ENCODE results near the gene SRD5A2.
A peak's percentile ranks its signal among the peaks of the same experiment; 100 is the strongest.
"Not testable (repeated sequence)": the region's sequence is repeated elsewhere in the genome, so short reads cannot be mapped to it uniquely, and the experiment has no call there.

Gene SRD5A2

DNA sequence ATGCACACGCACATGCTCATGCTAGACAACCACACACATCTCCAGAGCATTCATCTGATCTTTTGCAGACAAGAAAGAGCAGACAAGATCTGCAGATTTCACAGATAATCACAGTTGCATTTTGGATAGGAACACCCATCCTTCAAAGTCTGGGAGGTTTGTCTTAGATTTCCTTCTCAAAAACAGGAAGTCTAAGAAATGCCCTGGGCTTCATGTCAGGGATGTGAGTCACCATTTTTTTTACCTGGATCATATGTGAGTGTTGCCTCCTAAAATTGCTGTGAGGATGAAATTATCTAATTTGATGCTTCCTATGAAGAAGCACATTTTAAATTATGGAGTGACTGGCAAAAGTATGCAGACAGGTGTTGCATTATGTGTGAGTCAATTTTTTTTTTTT lies 46.1 kb downstream of the SRD5A2 start:
- H3K4me3 ChIP-seq (ENCODE audit: low read depth, low read length): no peak overlapping the region

DNA sequence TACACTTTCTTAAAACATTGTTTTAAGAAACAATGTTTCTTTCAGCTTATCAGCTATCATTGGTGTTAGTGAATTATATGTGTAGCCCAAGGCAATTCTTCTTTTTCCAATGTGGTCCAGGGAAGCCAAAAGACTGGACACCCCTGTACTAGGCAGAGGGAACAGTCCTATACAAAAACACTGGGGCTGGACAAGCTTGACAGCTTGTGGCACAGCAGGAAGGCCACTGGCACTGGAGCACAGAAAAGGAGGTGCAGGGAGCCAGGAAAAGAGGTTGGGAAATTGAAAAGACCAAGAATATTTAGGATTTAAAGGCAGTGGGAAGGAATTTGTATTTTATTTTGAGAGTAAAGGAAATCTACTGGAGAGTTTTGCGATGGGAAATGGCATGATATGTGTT lies 47.7 kb downstream of the SRD5A2 start:
- no peak overlapping the region for H3K4me3 ChIP-seq (ENCODE audit: low read depth, low read length)

DNA sequence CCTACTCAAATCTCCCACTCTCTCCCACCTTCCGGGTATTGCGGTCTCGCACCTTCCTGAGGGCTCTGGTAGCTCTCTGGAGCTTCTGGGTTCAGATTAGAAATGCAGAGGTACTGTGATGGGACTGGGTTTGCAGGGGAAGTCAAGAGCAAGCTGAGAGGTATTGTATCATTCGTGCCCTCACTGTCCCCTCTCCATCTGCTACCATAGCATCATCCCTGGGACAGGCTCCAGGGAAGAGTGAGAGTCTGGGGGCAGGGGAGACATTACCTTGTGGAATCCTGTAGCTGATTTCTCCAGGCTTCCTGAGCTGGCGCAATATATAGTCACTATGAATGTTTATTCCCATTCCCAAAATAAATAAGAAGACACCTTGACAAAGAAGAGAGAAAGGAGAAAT lies 49.6 kb downstream of the SRD5A2 start:
- no peak overlapping the region for H3K4me3 ChIP-seq (ENCODE audit: low read depth, low read length)

DNA sequence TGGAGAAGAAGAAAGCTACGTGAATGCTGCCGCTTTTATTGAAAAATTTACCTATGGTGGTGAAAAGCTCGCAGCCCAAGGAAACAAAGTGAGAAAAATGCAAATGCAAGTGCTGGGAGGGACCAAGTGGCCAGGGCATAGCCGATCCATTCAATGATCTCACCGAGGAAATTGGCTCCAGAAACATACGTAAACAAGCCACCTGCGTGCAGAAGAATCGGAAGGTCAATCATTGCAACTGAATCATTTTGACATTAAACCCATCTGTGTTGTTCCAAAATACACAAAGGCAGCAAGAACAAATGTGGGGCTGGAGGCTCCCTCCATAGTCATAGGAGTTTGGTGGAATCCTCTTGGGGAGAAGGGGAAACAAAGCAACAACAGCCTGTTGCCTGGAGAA lies 51.5 kb downstream of the SRD5A2 start:
- H3K4me3 ChIP-seq (ENCODE audit: low read depth, low read length): no peak overlapping the region

DNA sequence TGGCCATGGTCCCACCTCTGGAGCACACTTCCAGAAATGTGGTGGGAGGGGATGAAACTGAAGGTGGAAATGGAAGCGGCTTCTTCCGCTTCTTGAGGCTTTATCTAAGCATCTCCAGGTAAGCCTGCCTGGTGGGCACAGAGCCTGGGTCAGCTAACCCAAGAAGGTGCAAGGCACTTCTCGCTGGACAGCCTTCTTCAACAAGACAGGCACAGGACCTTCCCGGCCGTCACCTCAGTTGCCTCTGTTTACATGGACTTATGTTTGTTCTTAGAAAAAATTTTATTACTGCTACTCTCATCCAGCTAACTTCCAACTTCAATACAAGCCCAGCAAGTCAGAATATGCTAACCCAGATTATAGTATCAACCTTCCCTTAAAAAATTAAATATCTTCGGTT lies 51.9 kb downstream of the SRD5A2 start:
- H3K4me3 ChIP-seq (ENCODE audit: low read depth, low read length): no peak overlapping the region

DNA sequence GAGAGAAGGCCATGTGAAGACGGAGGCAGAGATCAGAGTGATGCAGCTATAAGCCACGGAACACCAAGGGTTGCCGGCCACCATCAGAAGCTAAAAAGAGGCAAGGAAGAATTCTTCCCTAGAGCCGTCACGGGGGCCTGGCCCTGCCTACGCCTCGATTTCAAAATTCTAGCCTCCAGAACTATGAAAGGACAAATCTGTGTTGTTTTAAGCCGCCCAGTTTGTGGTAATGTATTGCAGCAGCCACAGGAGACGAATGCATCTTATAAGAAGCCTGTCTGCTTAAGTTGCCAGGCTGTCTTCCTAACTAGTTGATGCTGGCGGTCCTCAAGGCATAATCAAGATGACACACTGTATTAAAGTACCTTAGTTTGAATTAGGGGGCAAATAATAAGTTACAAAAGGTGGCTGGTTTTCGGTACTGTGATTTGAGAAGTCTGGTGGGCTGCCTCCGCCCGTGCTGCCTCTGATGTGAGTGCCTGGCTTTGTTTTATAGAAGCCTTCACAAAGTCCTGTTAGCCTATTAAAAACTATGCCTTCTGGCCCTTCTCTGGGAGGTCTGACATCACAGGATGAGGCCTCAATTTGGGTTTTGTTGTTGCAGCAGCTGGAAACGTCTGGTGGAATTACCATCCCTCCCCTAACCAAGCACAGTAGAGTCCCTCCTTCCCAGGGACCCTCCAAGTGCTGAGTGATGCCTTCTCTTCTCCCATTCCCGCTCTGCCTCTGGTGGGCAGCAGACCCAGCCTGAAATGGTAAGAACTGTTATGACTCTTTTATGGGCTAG lies 53.6 kb downstream of the SRD5A2 start:
- no peak overlapping the region for H3K4me3 ChIP-seq (ENCODE audit: low read depth, low read length)

DNA sequence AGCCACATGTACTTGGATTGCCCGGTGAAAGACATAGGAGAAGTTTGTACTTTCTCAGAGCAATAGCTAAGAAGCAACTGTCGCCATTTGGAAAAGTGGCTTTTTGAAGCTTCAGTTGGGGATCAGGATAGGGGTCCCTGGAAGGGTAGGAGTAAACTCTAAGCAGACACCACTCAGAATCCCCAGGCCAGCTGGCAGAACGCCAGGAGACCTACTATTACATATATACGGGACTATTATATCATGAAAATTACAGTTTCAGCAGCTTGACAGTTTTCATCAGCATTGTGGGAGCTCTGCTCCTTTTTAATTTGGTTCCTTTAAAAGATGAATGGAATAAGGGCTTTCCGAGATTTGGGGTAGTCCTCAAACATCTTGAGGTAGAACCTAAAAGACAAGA lies 54.9 kb downstream of the SRD5A2 start:
- no peak overlapping the region for H3K4me3 ChIP-seq (ENCODE audit: low read depth, low read length)

DNA sequence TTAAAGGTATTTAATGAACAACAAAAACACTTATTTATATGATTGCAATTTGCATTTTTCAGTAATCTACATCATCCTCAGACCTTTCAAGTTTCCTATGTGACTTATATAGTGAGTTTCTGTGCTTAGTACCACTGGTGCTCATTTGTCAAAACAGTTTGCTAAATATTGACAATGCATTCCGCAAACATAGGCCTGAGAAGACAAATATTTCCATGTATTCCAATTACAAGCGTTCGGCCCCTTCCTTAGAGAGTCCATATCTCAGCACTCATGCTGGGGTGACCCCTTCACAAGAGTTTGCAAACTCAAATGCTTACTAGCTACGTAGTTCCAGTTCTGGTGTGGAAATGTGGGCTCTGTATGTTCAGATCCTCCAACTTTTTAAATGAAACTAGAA lies 56.1 kb downstream of the SRD5A2 start:
- no peak overlapping the region for H3K4me3 ChIP-seq (ENCODE audit: low read depth, low read length)

DNA sequence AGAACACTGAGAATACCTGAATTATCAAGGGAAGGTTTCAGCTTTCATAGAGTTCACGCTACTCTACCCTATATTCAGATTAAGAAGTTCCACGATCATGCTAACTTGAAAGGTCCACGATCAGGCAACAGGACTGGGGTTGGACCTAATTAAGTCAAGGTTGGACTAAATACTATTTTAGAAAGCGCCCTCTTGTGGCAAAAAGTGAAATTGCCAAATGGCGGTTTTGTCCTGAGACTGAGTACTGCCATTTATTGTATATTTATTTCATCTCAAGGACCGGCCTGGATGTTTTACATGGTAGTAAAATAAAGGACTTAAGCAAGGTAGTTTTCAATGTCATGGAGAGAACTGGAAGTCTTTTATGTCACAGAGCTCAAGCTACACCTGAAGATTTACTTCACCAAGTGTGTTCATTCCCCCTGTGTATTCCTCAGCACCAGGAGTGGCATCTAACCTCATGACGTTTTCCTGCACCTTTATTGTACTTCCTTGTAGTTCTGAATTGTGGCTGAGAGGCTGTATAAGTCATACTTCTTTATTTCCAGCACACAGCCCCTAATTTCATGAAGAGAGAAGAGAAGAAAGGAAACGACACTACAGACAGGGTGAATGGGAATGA lies 56.8 kb downstream of the SRD5A2 start:
- H3K4me3 ChIP-seq (ENCODE audit: low read depth, low read length): no peak overlapping the region

DNA sequence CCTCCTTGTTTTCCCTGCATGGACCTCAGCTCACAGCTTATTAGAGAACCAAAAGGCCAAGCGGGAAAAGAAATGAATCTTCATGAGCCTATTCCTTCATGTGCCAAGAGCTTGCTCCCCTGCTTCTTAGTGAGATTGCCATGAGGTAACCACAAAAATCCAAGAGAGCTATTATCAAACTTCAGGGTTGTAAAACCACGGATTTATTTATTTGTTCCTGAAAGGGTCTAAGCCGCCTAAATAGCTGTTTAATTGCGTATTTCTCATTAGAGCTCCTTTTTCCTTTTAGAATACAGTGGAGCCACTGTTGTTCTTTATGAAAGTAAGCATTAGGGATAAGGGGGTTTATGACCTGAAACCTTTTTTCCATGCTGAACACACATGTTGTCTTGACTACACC lies 58.0 kb downstream of the SRD5A2 start:
- no peak overlapping the region for H3K4me3 ChIP-seq (ENCODE audit: low read depth, low read length)

DNA sequence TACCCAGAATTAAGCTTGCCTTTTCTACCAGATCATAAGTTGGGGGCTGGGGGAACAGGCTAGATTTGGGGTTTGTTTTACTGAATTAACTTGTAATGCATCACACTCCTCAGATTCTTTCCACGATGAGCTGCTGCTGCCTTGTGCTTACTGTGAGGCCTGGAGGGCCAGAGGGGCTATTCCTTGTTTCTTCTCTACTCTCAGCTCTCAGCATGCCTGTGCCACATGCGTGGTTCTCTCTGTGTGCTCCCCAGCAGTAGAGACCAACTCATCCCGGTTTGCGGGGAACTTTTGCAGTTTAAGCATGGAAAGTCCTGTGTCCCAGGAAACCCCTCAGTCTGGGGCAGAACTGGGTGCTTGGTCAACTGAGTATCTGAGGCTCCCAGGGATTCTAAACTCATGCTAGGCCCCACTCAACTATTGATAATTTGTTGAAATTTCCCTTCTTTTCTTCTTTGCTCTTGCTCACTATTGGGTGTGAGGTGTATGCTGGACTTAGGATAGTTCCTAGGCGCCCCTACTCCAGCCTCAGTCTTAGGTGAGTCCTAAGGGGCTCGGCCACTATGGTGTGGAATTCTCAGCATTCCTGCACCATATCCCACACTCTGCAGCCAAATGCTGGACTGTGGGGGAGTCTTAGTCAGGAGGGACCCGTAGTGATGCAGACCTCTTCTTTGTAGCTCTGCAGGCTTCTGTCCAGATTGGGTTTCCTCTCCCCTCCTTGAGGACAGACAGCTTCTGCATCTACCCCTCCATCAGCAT lies 63.1 kb downstream of the SRD5A2 start:
- no peak overlapping the region for H3K4me3 ChIP-seq (ENCODE audit: low read depth, low read length)

DNA sequence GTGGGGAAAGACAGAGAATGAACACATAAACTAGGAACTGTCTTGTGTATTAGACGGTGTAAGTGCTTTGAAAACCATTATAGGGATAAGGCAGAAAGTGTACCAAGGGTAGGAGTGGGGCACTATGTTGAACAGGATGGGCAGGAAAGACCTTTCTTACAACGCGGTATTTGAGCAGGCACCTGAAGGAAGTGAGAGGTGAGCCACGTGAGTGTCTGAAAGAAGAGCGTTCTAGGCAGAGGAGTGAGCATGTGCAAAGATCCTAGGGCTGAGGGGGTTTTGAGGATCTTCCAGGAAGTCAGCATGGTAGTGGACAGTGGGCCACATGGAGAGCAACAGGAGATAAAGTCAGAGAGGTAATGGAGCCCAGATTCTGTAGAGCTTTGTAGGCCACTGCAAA lies 65.2 kb downstream of the SRD5A2 start:
- no peak overlapping the region for H3K4me3 ChIP-seq (ENCODE audit: low read depth, low read length)

DNA sequence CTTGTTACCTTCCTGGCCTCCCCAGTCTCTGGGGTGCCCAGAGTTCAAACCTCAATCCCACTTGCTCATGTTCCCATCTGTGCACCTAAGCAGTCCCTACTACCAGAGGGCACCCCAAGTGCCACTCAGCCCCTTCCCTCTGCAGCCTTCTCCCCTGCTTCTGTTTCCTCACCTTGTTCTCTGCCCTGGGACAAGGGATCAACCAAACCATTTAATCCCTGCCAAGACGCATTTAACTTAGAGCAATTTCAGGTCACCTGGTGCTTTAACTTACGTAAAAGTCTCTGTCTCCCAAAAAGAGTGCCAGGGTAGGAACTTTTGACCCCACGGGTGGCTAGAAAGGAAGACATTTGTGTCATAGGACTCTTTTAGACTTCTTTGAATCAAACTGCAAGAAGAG lies 67.2 kb downstream of the SRD5A2 start:
- H3K4me3 ChIP-seq (ENCODE audit: low read depth, low read length): no peak overlapping the region

DNA sequence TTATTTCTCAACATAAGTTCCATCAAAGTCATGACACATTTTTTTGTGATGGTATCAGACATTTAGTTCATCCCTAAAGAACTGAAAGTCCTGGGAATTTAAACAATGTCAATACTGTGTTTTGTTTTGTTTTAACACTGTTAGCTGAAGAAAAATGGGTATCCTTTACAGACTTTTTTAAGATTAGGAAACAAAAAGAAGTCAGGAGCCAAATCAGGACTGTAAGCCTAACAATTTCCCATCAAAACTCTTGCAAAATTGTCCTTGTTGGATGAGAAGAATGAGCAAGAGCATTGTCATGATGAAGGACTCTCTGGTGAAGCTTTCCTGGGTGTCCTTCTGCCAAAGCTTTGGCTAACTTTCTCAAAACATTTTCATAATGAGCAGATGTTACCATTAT lies 69.4 kb downstream of the SRD5A2 start:
- no peak overlapping the region for H3K4me3 ChIP-seq (ENCODE audit: low read depth, low read length)

DNA sequence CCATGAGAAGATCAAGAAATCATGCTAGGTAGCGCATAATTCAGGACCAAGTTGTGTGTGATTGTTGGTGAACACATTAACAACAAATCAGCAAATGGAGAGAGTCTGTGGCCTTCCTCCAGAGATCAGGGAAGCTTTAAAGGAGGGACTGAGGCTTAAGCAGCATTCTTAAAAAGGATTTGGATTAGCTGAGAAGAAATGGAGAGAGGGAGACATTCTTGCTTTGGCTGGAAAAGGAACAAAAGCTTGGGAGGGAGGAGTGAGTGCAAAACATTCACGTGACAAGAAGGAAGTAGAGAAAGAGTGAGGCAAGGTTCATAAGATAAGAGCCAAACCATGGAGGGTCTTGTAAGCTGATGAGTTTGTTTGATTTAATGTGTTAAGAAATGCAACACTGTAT lies 75.6 kb downstream of the SRD5A2 start:
- H3K4me3 ChIP-seq (ENCODE audit: low read depth, low read length): no peak overlapping the region

DNA sequence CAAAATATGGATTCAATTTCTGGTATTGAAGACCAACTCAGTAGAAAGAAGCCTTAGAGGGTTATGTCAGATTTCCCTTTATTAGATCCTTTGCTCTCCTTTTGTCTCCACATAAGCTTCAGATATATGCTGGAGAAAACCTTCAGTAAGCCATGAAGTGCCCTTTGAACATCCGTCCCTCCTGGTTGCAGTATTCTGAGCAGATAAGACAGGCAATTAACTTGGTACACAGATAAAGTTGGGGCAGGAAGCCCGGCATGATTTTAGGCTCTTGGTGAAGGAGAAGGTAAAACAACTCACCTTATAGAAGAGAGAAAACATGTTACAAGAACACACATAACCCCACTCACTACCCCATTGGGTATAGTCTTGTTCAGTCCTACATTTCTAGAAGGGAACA lies 76.4 kb downstream of the SRD5A2 start:
- no peak overlapping the region for H3K4me3 ChIP-seq (ENCODE audit: low read depth, low read length)

DNA sequence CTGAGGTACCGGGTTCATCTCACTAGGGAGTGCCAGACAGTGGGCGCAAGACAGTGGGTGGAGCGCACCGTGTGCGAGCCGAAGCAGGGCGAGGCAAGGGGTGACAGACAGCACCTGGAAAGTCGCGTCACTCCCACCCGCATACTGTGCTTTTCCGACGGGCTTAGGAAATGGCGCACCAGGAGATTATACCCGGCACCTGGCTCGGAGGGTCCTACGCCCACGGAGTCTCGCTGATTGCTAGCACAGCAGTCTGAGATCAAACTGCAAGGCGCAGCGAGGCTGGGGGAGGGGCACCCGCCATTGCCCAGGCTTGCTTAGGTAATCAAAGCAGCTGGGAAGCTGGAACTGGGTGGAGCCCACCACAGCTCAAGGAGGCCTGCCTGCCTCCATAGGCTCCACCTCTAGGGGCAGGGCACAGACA lies 84.3 kb downstream of the SRD5A2 start:
- H3K4me3 ChIP-seq (ENCODE audit: low read depth, low read length): peak overlapping the region; percentile 55

DNA sequence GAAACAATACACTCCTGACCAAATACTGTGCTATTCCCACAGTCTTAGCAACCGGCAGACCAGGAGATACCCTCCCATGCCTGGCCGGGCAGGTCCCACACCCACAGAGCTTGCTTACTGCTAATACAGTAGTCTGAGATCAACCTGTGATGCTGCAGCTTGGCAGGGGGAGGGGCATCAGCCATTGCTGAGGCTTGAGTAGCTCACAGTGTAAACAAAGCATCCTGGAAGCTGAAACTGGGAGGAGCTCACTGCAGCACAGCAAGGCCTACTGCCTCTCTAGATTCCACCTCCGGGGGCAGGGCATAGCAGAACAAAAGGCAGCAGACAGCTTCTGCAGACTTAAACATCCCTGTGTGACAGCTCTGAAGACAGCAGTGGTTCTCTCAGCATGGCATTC lies 91.4 kb downstream of the SRD5A2 start:
- H3K4me3 ChIP-seq (ENCODE audit: low read depth, low read length): not testable (repeated sequence)

DNA sequence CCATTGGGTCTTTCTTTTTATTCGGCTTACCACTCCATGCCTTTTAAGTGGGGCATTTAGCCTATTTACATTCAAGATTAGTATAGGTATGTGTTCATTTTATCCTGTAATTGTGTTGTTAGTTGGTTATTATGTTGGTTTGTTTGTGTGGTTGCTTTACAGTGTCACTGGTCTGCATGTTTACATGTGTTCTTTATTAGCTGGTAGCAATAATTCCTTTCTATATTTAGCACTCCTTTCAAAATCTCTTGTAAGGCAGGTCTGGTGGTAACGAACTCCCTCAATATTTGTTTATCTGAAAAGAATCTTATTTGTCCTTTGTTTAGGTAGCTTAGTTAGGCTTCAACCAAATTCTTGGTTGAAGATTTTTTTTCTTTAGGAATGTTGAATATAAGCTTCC lies 97.5 kb downstream of the SRD5A2 start:
- H3K4me3 ChIP-seq (ENCODE audit: low read depth, low read length): no peak overlapping the region

DNA sequence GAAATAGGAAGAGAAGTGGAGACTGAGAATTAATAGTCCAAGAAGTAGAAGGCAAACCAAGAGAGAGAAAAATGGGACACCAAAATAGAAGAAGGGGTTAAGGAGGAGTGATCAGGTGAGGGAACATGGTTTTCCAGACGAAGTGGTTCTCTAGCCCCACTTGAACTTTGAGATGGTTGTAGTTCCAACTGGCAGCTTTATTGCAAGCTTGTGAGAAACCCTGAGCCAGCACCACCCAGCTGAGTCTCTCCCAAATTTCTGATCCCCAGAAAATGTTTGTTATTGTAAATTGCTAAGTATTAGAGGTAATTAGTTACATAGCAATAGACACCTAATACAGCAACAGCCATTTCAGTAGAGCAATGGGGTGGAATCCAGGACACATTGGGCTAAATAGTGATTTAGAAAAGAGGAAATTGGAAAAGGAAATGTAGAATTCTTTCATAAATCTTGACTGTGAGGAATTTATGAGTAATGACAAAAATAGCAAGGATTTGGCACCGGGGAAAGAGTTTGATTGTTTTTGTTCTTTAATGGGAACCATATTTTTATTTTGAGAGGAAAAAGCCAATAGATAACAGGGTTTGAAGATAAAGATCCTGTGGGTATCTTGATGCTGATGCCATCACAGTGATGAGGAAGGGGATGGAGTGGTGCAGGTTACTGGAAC lies 104.1 kb downstream of the SRD5A2 start:
- H3K4me3 ChIP-seq (ENCODE audit: low read depth, low read length): no peak overlapping the region

DNA sequence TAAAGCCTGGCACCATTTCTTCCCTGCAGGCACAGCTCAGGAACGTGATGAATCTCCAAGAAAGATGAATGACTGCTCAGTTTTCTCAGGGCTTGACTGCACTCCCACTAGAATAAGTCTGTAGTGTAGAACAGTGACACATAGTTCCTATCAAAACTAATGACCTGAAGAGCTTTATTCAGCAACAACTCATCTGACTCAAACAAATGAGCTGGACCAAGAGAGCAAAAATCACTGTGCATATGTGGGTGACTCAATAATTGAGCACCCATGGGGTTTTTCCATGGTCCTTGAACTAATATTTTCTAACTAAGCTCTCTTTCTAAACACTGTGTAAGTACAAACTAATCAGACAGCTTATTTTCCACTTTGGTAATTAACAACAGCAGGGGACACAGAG lies 105.0 kb downstream of the SRD5A2 start:
- no peak overlapping the region for H3K4me3 ChIP-seq (ENCODE audit: low read depth, low read length)

DNA sequence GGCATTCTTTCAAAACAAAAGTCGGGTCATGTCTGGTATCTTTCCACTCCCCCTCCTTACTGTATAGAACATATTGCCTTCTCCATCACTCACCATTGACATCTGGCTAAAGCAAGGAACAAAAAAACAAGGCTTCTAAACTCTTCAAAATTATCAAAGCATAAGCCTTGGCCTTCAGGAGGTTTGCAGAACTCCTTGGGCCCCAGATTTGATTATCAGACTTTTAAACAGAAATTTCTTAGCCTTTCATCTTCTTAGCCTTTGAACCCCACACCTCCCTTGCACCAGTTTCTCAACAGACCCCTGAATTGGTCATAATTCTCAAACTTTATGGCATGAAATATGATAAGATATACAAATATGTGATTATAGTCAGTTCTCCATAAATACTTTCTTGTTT lies 106.4 kb downstream of the SRD5A2 start:
- no peak overlapping the region for H3K4me3 ChIP-seq (ENCODE audit: low read depth, low read length)

All from iPS-11a (cell line).